Neural cell (in vitro differentiated cells): ENCODE measurements around the gene STK38L.

ENCODE experiments used
- POLR2AphosphoS5 ChIP-seq: IDR thresholded peaks from 2 replicates; pipeline ENCODE4 v1.6.1; 2012
- TF ChIP-seq, protein P1 (sequence below): fragments of 450-650 bp; IDR thresholded peaks from 2 replicates; pipeline ENCODE4 v1.5.1; 2014; ENCODE audit warnings: antibody characterized with exemption, mild to moderate bottlenecking, moderate library complexity; ENCODE audit not compliant: poor library complexity, severe bottlenecking

DNA sequence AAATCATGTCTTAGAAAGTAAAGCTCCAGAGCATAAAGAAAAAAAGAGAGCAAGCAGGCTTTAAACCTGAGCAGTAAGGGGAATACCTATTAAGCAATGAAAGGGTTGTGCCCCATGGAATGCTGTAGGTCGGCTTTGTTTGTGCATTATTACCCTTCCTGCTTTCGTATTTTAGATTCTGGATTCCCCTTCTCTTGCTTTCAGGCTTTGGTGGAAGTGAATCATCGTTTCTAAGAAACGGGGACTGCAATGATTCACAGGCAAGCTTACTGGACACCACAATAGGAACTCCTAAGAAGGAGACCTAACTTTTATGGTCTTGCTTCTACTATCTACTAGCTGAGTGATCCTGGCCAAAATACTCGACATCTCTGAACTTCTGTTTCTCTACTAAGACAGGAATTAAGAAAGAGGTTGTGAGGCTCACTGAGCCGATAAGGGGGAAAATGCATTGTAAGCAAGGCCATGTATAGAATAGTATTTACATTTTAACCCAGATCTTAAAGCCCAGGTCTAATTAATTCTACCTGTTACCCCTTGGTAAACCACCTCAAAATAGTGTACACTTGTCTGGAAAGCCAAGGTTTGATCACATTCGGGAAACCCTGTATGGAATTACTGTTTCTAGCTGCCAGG is 87.3 kb downstream of the STK38L start:
- TF ChIP-seq, protein P1, sequence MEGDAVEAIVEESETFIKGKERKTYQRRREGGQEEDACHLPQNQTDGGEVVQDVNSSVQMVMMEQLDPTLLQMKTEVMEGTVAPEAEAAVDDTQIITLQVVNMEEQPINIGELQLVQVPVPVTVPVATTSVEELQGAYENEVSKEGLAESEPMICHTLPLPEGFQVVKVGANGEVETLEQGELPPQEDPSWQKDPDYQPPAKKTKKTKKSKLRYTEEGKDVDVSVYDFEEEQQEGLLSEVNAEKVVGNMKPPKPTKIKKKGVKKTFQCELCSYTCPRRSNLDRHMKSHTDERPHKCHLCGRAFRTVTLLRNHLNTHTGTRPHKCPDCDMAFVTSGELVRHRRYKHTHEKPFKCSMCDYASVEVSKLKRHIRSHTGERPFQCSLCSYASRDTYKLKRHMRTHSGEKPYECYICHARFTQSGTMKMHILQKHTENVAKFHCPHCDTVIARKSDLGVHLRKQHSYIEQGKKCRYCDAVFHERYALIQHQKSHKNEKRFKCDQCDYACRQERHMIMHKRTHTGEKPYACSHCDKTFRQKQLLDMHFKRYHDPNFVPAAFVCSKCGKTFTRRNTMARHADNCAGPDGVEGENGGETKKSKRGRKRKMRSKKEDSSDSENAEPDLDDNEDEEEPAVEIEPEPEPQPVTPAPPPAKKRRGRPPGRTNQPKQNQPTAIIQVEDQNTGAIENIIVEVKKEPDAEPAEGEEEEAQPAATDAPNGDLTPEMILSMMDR, result no peak
- TF ChIP-seq POLR2AphosphoS5, result no peak
